ENCODE data around the gene EPS8. TPM values are rescaled to one million over a fixed set of nuclear protein-coding genes. Genes with fewer than 3 reads are reported as not detected.

Gene EPS8
- total and polyA plus RNA-seq, 3 donors from 2014 or later = 40.0 to 81.8 (median 65.3) TPM

DNA sequence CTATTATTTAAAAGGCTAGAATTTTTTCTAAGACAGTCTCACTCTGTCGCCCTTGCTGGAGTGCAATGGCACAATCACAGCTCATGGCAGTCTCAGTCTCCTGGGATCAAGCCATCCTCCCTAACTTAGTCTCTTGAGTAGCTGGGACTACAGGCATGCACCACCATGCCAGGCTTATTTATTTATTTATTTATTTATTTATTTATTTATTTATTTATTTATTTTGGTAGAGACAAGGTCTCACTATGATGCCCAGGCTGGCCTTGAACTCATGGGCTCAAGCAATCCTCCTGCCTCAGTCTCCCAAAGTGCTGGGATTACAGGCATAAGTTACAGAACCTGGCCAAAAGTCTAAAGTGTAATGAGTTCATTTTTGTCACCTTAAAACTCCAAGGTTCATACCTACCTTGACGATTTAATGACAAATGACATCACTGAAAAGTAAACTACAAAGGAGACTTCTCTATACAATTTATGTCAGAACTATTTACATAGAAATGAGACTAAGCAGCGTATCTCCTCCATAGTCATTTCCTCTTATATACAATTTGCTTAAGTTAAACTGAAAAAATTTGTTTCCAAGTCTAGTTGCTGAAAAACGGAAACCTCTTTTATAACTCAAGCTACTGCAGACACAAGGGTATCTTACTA lies 78.2 kb downstream of the EPS8 start:
- 94 to 96% methylated on average over 4 of the region's 4 CpGs for WGBS, 2 donors
- H3K4me1 ChIP-seq = peaks cover 14% of the 10 kb centered on the region
- DNase-seq = no peak
- no peak for TF ChIP-seq POLR2A (IDR thresholded peaks at IDR 0.05)
- TF ChIP-seq, protein P1, sequence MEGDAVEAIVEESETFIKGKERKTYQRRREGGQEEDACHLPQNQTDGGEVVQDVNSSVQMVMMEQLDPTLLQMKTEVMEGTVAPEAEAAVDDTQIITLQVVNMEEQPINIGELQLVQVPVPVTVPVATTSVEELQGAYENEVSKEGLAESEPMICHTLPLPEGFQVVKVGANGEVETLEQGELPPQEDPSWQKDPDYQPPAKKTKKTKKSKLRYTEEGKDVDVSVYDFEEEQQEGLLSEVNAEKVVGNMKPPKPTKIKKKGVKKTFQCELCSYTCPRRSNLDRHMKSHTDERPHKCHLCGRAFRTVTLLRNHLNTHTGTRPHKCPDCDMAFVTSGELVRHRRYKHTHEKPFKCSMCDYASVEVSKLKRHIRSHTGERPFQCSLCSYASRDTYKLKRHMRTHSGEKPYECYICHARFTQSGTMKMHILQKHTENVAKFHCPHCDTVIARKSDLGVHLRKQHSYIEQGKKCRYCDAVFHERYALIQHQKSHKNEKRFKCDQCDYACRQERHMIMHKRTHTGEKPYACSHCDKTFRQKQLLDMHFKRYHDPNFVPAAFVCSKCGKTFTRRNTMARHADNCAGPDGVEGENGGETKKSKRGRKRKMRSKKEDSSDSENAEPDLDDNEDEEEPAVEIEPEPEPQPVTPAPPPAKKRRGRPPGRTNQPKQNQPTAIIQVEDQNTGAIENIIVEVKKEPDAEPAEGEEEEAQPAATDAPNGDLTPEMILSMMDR (IDR thresholded peaks at IDR 0.05) = no peak
- H3K4me3 ChIP-seq = no peak overlapping the region
- intact Hi-C loops (cut with DNase I; ENCODE audit: low total_unique reads) = no loop called here
- no peak overlapping the region for H3K27ac ChIP-seq
- no peaks in the 10 kb centered on the region for H3K27me3 ChIP-seq
- no peaks in the 10 kb centered on the region for H3K9me3 ChIP-seq
- no peaks in the 10 kb centered on the region for H3K36me3 ChIP-seq (ENCODE audit: low read depth, missing control alignments)

DNA sequence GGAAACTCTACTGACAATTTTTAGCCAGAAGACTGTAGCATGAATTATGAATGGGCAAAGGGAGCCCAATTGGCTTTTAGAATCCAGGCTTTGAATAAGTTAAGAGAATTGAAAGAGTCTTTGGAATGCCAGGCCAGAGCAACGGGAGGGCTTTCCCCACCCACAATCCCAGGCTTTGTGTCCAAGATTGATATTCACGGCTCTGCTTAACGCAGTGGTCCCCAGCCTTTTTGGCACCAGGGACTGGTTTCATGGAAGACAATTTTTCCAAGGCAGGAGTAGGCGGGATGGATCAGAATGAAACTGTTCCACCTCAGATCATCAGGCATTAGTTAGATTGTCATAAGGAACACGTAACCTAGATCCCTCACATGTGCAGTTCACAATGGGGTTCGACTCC lies 79.6 kb downstream of the EPS8 start:
- Histone ChIP-seq H3K36me3 (ENCODE audit: low read depth, missing control alignments) (no peaks in the 10 kb centered on the region), H3K9me3 (no peaks in the 10 kb centered on the region), H3K4me3 (no peak overlapping the region), H3K4me1 (peaks cover 14% of the 10 kb centered on the region), H3K27me3 (no peaks in the 10 kb centered on the region), H3K27ac (no peak overlapping the region)
- no peak for DNase-seq
- WGBS, 2 donors = 82 to 85% methylated on average over 4 to 6 of the region's 6 CpGs
- intact Hi-C loops (cut with DNase I; ENCODE audit: low total_unique reads) = no loop called here
- TF ChIP-seq, protein P1 (IDR thresholded peaks at IDR 0.05) = no peak
- no peak for TF ChIP-seq POLR2A (IDR thresholded peaks at IDR 0.05)

DNA sequence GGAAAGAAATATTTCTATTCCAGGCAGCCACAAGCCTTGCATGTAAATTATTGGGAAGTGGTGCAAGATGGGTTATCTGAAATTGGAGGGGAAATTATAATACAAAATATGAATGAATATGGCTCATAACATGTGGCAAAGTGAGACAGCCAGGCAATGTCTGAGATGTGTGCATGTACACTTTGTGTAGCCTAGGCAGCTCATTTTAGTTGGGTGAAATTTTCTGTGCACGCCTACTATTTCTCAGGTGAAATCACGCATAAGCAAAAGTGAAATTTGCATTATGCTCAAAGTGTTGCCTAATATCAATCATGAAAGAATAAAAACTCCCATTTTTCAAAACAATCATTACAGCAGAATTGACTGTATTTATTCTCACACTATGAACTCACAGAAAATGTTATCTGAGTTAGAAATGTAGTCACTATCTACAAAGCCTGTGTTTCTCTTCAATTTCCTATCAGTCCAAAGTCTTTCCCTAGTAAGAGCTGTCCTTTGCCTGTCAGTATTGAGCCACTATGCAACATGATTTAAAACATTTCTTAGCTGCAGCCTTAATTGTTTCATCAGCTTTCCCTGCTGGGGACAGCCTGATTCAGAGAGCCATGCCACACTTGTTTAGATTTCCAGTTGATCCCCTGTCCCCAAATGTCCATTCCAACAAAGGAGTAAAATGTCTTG lies 80.7 kb downstream of the EPS8 start:
- Histone ChIP-seq H3K9me3 (no peaks in the 10 kb centered on the region), H3K36me3 (ENCODE audit: low read depth, missing control alignments) (no peaks in the 10 kb centered on the region), H3K27me3 (no peaks in the 10 kb centered on the region), H3K4me1 (peaks cover 11% of the 10 kb centered on the region), H3K27ac (no peak overlapping the region), H3K4me3 (no peak overlapping the region)
- 97 to 100% methylated on average over 2 of the region's 2 CpGs for WGBS, 2 donors
- DNase-seq = no peak
- no peak for TF ChIP-seq POLR2A (IDR thresholded peaks at IDR 0.05)
- intact Hi-C loops (cut with DNase I; ENCODE audit: low total_unique reads) = no loop called here

DNA sequence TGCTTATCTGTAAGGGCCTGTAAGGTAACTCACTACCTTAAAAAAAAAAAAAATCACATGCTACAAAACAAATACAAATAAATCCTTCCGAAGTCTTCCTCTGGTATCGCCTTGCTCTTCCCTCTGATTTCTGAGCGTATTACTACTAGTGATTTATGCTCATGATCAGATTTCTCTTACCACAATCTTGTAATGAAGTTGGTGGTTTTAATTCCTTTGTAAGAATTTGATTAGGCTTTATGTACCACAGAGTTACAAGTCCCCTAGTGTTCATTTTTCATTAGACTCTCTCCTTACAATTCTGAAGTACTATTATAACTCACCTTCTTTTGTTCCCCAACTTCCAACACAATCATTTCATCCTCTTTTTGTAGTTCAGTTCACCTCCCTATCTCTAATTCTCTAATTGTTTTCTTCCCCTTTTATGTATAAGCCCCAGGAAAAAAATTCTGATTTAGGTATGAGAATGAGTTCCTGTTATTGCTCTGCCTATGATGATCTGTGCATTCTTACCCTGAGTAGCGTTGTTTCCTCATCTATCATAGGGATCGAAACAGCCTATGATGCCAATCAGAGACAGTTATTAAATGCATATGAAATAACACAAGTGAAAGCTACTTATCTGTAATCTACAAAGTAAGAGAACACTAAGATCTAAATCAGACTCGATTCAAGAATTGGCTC lies 81.5 kb downstream of the EPS8 start:
- Histone ChIP-seq H3K4me3 (no peak overlapping the region), H3K9me3 (no peaks in the 10 kb centered on the region), H3K36me3 (ENCODE audit: low read depth, missing control alignments) (no peaks in the 10 kb centered on the region), H3K27ac (no peak overlapping the region), H3K27me3 (no peaks in the 10 kb centered on the region), H3K4me1 (peaks cover 3% of the 10 kb centered on the region)
- intact Hi-C loops (cut with DNase I; ENCODE audit: low total_unique reads) = no loop called here
- 87 to 89% methylated on average over 6 of the region's 6 CpGs for WGBS, 2 donors
- DNase-seq = no peak
- TF ChIP-seq, protein P1 (IDR thresholded peaks at IDR 0.05) = no peak

DNA sequence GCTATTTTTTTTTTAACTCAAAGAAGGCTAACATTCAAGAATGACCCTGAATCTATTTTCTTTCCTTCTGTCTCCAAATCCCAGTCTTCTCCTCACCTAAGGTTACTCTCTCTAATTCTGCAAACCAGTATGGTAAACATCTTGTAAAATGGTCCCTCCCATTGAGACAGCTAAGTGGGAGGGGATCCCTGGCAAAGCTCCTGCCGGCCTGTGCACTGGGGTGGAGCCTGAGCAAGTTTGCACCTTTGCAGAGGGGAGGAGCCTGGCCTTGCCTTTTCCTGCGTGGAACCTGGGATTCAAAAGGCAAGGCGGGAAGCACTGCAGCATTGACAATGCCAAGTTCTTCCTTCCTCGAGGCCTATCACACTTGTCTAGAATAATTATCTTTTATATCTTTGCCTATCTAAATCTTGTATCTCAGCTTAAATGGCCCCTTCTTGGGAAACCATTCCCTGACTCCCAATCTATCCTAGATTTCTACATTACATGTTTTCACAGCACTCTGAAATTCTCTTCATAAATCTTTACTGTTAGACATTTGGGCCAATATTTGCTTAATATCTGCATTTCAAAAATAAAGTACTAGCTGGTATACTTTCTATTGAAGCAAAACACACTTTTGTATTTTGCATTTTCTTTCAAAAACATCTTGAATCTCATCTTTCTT lies 83.0 kb downstream of the EPS8 start:
- H3K9me3 ChIP-seq = no peaks in the 10 kb centered on the region
- 74 to 78% methylated on average over 4 of the region's 4 CpGs for WGBS, 2 donors
- no peak overlapping the region for H3K27ac ChIP-seq
- peaks cover 11% of the 10 kb centered on the region for H3K4me1 ChIP-seq
- no peak for DNase-seq
- no peak overlapping the region for H3K4me3 ChIP-seq
- no peaks in the 10 kb centered on the region for H3K36me3 ChIP-seq (ENCODE audit: low read depth, missing control alignments)
- intact Hi-C loops (cut with DNase I; ENCODE audit: low total_unique reads) = no loop called here
- H3K27me3 ChIP-seq = no peaks in the 10 kb centered on the region
- TF ChIP-seq, protein P1 (IDR thresholded peaks at IDR 0.05) = no peak
- no peak for TF ChIP-seq POLR2A (IDR thresholded peaks at IDR 0.05)
